NCI-H748 (cell line): Measurements from ENCODE around the gene WFIKKN2.

ENCODE experiments used
- DNase-seq: peaks from one replicate; lab custom pipeline; 2025; ENCODE audit not compliant: unreplicated experiment; lab: John Stamatoyannopoulos, UW

WFIKKN2 gene

DNA sequence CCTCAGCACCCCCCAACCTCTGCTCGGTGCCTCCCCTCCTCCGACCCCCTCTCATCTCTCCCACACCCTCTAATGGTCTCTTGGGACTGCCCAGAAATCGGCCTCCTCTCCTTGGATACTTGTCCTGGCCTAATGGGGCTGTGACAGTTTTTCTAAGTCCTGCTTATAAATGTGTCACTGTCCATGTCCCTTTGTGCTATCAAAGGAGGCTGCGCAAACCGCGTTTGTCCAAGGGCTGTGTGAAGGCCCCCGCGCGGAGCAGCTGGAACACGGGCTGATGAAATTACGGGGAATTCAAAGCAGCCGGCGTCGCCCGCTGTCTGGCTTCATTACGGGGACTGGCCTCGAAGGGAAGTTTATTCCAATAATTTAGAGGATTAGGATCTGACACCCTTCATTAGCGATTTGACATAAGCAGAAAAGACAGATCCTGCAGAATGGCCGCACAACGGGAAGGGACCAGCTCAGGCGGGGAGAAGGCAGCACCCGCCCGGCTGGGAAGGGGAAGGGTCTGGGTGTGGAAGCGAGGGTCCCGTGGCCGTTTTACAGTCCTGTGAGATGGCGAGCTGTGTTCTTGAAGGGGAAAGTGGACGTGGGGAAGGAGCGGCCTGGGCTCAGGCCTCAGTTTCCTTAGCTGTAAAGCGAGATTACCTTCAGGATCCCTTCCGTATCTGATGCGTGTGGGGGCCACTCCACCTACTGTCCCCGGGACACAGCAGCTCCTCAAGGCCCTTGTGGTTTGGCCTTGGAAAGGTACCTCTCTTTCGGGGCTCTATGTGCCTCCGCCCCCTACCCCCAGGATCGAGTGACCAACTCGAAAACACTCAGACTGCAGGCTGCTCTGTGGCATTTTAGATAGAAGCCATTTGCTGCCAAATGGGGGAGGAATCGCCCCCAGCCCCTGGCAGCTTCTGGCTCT is 1.6 kb upstream of the WFIKKN2 start:
- DNase-seq, result no peak

DNA sequence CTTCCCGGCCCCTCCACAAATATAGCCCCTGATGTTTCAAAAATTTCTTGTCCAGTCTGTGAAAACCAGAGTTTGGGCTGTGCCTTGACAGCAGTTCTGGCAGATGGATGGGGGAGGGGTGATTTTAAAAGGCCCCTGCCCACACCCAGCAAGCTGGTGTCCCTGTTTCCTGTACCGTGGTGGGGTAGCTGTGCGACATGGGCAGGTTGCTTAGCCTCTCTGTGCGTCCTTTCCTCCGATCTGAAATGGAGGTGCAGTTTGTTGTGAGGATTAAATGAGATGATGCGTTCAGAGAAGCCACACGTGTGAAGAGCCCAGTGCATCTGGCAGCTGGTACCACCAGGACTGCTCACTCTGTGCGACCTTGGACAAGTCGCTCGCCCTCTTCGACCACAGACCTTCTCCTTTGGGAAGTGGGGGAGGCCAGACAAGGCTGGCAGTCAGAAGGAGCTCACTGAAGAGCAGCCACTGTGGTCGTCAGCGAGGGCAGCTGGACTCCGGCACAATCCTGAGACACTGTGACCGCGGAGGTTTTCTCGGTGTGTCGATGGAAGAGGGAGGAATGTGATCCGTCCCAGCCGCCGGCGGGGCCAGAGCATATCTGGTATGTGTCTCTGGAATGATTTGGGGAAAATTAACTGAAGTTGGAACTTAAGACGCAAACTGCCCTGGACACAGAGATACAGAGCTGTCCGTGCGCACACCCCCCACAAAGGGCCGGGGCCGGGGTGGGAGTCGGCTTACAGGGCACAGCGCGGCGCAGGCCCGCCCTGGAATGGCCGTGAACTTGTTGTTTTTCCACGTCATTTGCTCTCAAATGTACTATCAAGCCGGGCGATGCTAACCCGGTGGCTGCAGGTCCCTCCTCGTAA is 721 bp upstream of the WFIKKN2 start:
- no peak for DNase-seq

DNA sequence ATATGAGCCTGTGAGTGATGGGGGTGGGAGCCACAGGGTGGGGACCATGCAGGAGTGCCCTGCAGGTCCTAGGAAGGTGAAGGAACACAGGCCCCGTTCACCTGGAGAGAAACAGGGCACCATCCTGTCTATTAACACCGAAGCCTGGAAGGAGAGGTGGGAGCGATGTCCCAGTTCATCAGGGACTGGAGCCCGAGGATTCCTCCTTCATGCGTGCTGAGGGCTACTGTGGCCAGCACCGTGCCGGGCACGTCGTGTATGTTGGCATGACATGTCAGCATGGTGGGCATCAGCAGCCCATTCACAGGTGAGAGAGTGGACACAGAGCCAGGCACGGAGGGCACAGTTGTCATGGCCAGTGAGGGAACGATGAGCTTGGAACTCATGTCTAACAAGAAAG is 1.4 kb downstream of the WFIKKN2 start:
- DNase-seq, result no peak

GRCh38 chr17:50837286-50837979 is 2.0 kb downstream of the WFIKKN2 start:
- no peak for DNase-seq

DNA sequence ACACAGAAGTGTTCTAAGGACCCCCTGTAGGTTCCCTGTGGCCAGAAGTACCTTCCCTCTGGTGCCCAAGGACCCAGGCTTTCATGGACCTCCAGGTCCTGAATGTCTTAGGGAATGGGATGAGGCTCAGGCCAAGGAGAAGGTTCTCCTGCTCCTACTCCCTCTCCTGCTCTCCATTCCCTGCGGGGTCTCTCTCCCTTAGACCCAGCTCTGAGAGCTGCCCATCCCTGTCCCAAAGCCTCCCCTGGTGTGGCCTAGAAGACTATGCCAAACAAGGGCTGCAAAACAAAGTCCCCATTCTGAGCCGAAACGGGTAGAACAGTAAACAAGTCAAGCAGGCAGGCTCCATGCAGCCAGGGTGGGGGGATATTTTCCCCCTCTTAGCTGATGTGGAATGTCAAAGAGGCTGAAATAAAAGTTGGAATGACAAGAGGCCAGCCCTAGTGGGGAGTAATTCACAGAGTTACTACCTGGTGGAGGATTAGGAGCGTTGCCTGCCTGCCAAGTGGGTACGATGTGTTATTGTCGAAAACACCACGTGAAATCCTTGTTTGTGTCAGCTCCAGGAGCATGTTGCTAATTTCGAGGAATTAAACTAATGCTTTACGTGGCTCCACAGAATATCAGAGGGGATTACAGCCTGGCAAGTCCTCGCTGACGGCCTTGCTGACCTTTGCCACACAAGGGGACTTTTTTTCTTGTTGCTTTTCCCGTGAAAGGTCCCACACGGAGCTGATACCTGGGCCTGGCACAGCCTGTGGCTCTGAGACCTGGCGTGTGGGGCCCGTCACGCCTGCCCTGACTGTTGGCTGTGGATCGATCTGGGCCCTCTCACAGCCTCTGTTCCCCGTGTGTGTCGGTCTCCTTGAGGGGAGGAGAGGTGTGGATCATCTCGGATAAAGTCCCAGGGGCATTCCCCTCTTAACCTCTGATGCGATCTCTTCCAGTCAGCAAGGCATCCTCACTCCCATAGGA is 2.9 kb downstream of the WFIKKN2 start:
- no peak for DNase-seq

DNA sequence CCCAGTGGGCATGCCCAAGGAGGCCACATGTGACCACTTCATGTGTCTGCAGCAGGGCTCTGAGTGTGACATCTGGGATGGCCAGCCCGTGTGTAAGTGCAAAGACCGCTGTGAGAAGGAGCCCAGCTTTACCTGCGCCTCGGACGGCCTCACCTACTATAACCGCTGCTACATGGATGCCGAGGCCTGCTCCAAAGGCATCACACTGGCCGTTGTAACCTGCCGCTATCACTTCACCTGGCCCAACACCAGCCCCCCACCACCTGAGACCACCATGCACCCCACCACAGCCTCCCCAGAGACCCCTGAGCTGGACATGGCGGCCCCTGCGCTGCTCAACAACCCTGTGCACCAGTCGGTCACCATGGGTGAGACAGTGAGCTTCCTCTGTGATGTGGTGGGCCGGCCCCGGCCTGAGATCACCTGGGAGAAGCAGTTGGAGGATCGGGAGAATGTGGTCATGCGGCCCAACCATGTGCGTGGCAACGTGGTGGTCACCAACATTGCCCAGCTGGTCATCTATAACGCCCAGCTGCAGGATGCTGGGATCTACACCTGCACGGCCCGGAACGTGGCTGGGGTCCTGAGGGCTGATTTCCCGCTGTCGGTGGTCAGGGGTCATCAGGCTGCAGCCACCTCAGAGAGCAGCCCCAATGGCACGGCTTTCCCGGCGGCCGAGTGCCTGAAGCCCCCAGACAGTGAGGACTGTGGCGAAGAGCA is 4.4 kb downstream of the WFIKKN2 start:
- DNase-seq, result no peak

GRCh38 chr17:50840311-50840851 is 5.0 kb downstream of the WFIKKN2 start:
- DNase-seq, result no peak

GRCh38 chr17:50841277-50841948 is 6.0 kb downstream of the WFIKKN2 start:
- DNase-seq, result no peak

DNA sequence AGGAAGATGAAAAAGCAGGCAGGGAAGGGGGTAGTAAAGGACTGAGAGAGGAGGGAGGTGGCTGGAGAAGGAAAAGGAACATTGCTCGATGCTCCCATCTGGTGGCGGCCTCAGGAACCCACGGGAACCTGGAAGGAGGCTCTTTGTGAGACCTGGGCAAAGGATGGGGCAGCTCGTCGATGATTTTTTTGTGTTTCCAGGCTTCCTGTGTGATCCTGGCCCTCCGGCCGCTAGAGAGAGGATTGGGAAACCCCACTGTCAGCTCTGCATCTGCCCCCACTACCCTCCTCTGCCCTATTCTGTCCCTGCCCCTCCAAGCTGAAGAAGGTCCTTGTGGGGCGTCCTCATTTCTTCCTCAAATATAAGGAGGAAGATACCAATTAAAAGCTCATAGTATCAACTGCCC is 6.6 kb downstream of the WFIKKN2 start:
- peak; percentile 51 for DNase-seq

DNA sequence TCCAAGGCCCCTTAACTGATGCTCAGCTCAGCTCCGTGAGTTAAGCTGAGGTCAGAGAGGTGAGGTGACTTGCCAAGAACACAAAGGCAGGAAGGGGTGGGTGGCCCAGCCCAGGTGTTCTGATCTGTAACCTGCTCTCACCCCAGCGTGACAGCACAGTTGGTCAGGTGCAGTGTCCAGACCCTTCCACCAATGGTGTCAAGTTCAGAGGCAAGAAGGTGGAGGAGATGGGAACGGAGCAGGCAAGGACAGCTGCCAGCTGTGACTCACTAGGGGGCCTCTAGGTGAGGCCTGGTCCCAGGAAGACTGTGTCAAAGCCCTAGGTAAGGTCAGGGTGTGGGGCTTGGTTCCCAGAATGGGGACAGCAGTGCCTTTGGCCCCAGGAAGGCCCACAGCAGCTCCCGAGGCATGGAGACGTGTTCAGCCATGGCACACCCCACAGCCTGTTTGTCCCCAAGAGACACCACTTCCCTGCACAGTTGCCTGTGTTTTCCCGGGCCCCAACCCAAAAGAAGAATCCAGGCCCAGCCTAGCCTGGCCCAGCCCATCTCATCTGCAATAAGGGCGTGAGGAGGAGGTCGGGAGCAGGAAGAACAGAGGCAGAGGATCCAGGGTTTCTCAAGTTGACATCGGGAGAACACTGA is 7.2 kb downstream of the WFIKKN2 start:
- no peak for DNase-seq

DNA sequence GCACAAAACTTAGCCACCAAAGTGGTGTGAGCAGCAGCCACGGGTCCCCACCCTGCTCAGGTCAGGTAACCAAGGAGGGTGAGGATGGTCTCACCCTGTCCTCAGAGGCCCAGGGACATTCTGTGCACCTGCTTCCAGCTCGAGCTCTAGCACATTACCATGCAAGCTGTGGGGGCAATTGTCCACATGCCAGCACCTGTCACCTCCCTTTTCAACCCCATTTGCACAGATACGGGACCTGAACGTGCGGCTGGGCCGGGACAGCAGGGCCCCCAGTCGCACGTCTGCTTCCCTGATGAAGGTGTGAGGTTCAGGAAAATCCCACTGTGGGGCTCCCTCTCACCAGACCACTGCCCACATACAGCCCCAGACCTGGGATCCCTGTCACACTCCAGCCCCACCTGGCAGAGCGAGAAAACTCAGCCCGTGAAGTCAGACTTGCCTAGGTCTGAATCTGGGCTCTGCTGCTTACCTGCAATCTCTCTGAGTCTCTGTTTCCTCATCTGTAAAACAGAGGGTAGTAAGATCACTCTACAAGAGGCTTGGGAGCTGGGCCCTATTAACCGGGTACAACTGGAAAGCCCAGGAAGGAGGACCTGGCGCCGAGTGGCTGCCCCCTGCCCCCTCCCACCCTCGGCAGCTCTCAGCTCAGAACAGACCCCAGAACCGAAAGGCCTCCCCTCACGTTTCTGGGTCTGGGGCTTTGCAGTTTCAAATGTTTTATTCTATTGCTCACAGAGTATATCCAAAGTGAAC is 7.9 kb downstream of the WFIKKN2 start:
- no peak for DNase-seq

- no peak for DNase-seq
Measured at GRCh38 chr17:50844117-50844700, 8.8 kb downstream of the WFIKKN2 start.

- no peak for DNase-seq
Measured at GRCh38 chr17:50845240-50846147, 10.1 kb downstream of the WFIKKN2 start.

DNA sequence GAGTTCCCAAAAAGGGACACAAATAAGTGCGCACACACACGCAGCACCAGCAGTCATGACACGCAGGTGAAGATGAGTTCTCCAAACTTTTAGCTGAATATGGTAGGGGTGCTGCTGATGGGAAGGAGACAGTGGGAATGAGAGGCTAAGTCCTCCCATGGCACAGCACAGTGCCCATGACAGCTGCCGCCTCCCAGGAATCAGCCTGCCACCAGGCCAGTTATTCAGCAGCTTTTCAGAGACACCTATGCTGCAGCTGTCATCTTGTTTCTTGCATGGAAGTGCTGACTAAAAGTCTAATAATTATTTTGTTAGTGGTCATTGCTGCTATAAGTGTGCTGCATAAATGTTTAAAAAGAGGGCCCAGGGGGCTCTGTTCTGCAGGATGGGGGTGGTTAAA is 12.2 kb downstream of the WFIKKN2 start:
- DNase-seq, result no peak

GRCh38 chr17:50848039-50848438 is 12.7 kb downstream of the WFIKKN2 start:
- DNase-seq, result no peak

- DNase-seq, result no peak
Measured at GRCh38 chr17:50848711-50849110, 13.3 kb downstream of the WFIKKN2 start.
